ENCODE measurements around the gene ZNF280D.

GRCh38 chr15:56723787-56724186, 9.5 kb downstream of the ZNF280D start:
- TF ChIP-seq CTCF (IDR thresholded peaks at IDR 0.05; ENCODE audit: low read depth, low read length) (no peak), EZH2phosphoT487 (IDR thresholded peaks at IDR 0.05; ENCODE audit: low read depth) (no peak)

Data from OCI-LY3 (cell line).